ENCODE data around the gene LIFR.

Gene LIFR

GRCh38 chr5:38555354-38556087 lies 925 bp downstream of the LIFR start:
- Histone ChIP-seq H3K4me3 (peak overlapping the region; percentile 56 to 79 (median 70)), H3K4me1 (peaks cover 6 to 23% (median 11%) of the 10 kb centered on the region in 10 experiments; a peak in 17 of 20 replicates), H3K27me3 (peaks cover 26 to 80% (median 36%) of the 10 kb centered on the region in 11 experiments), H3K9me3 (replicated peaks in 1 of 11) (no peaks in the 10 kb centered on the region), H3K9ac (peak overlapping the region in 9 of 11 experiments; percentile 63 to 82 (median 77); a peak in 16 of 22 replicates), H3K27ac (peak overlapping the region in 1 of 11 experiments; percentile 44; a peak in 1 of 22 replicates), H3K36me3 (no peaks in the 10 kb centered on the region), H4K20me1 (peaks cover 0 to 5% (median 0%) of the 10 kb centered on the region in 11 experiments; a peak in 3 of 22 replicates), H3K4me2 (peak overlapping the region; percentile 79 to 98 (median 96))
- no peak for TF ChIP-seq Cebpa-rat (IDR thresholded peaks at IDR 0.05)

DNA sequence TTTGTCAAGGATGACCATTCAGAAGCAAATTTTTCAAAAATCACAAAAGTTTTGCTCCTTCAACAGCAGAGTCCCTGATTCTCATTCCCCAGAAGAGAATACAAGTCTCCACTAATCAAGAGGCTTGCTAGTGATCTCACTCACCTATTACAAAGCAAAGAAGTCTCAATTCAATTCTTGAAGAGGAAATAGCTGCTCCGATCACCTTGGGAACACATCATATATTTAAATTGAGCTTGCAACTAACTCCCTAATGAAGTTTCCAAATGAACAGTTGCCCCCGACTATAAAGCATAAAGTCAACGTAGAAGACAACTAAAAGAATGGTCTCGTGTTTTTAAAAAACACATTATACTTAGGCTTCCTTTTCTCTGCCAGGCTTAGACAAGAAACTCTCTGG lies 1.6 kb downstream of the LIFR start:
- no peak overlapping the region for H3K4me2 ChIP-seq
- no peak overlapping the region for H3K4me3 ChIP-seq
- no peaks in the 10 kb centered on the region for H3K9me3 ChIP-seq (replicated peaks in 1 of 11)
- peaks cover 6 to 23% (median 11%) of the 10 kb centered on the region in 10 experiments; a peak in 17 of 20 replicates for H3K4me1 ChIP-seq
- H3K36me3 ChIP-seq = no peaks in the 10 kb centered on the region
- peaks cover 26 to 87% (median 36%) of the 10 kb centered on the region in 11 experiments for H3K27me3 ChIP-seq
- no peak overlapping the region for H3K27ac ChIP-seq
- TF ChIP-seq Cebpa-rat (IDR thresholded peaks at IDR 0.05) = no peak
- peaks cover 0 to 5% (median 0%) of the 10 kb centered on the region in 11 experiments; a peak in 3 of 22 replicates for H4K20me1 ChIP-seq
- H3K9ac ChIP-seq = no peak overlapping the region

DNA sequence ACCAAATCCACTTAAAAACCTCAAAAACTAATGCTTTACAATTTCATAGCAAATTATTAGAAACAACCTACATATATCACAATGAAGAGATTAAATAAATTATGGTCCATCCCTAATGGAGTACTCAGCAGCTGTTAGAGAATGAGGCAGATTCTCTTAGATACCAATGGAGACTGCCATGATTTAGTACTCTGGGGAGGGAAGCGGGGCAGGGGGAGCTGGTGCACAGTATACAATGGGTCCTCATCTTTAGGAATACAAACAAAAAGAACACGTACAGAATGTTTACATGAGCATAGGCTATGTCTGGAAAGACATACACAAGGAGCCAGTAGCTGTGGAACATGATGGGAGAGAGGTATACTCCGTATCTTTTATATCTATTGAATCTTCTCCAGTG lies 2.0 kb downstream of the LIFR start:
- Histone ChIP-seq H3K9ac (no peak overlapping the region), H3K4me3 (no peak overlapping the region), H3K9me3 (replicated peaks in 1 of 11) (no peaks in the 10 kb centered on the region), H3K36me3 (no peaks in the 10 kb centered on the region), H3K4me2 (no peak overlapping the region), H3K27ac (no peak overlapping the region), H4K20me1 (peaks cover 0 to 5% (median 0%) of the 10 kb centered on the region in 11 experiments; a peak in 3 of 22 replicates), H3K27me3 (peaks cover 26 to 88% (median 36%) of the 10 kb centered on the region in 11 experiments), H3K4me1 (peaks cover 6 to 23% (median 11%) of the 10 kb centered on the region in 10 experiments; a peak in 17 of 20 replicates)
- TF ChIP-seq Cebpa-rat (IDR thresholded peaks at IDR 0.05) = no peak

DNA sequence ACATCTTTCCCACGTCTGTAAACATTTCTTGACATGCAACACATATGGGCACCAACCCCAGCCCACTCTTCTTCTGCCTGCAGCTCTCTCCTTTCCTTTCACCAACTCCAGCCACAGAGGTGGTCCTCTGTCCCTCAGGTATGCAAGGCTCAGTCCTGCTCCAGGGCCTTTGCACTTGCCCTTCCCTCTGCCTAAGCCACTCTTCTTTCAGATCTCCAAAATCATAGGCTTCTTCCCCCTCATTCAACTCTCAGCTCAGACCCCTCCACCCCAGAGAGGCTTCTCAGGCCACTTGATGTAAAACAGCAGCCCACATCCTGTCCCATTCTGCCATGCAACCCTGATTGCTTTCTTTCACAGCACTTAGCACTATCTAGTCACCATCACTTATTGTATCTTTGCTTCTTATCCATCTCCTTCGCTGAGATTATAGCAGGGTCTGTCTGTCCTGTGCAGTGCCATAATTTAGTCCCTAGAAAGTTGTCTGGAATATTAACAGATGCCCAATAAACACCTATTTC lies 3.4 kb downstream of the LIFR start:
- H3K27me3 ChIP-seq = peaks cover 26 to 89% (median 36%) of the 10 kb centered on the region in 11 experiments
- peak overlapping the region in 5 of 11 experiments; percentile 13 to 42 (median 24); a peak in 8 of 22 replicates for H3K4me2 ChIP-seq
- no peak overlapping the region for H3K4me3 ChIP-seq
- no peaks in the 10 kb centered on the region for H3K9me3 ChIP-seq (replicated peaks in 1 of 11)
- H3K36me3 ChIP-seq = no peaks in the 10 kb centered on the region
- H3K27ac ChIP-seq = no peak overlapping the region
- H3K9ac ChIP-seq = no peak overlapping the region
- H3K4me1 ChIP-seq = peaks cover 6 to 23% (median 11%) of the 10 kb centered on the region in 10 experiments; a peak in 17 of 20 replicates
- H4K20me1 ChIP-seq = peaks cover 0 to 5% (median 0%) of the 10 kb centered on the region in 11 experiments; a peak in 3 of 22 replicates
- no peak for TF ChIP-seq Cebpa-rat (IDR thresholded peaks at IDR 0.05)

GRCh38 chr5:38551030-38552017 lies 5.1 kb downstream of the LIFR start:
- Histone ChIP-seq H3K27me3 (peaks cover 25 to 81% (median 27%) of the 10 kb centered on the region in 11 experiments), H3K9ac (no peak overlapping the region), H3K4me1 (peaks cover 0 to 18% (median 7%) of the 10 kb centered on the region in 10 experiments; a peak in 12 of 20 replicates), H3K4me2 (no peak overlapping the region), H3K9me3 (replicated peaks in 1 of 11) (no peaks in the 10 kb centered on the region), H3K4me3 (no peak overlapping the region), H3K27ac (no peak overlapping the region), H3K36me3 (no peaks in the 10 kb centered on the region), H4K20me1 (peaks cover 0 to 5% (median 0%) of the 10 kb centered on the region in 11 experiments; a peak in 4 of 22 replicates)
- no peak for TF ChIP-seq Cebpa-rat (IDR thresholded peaks at IDR 0.05)

DNA sequence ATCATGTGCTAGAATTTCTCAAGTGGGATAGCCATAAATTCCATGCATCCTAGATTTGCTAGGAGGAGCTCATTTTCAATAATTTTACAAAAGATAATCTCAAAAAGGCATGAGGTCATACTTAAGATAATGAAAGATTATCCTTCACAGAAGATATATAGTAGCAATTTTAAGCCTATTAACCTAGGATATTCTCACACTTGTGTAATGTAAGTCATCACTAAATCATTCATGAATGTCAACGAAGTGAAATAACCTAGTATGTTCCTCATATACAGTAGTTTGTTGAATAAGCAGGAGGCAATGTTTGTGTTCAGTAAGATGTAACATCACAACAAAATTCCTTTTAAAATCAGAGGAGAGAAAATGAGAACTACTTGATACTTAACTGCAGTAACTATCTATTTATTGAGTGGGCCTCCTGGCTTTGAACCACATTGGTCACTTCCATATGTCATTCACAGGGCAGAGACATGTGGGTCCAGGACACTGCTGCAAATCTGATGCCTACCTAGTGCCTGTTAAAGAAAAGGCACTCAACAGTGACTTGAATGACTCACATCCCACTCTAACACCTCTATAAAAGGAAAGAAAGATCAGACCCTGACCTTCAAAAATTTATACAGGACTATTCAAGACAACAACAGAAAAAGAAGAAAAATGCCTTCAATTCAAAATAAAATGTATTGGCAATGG lies 8.2 kb downstream of the LIFR start:
- Histone ChIP-seq H4K20me1 (no peaks in the 10 kb centered on the region; a peak in 1 of 22 replicates), H3K4me3 (no peak overlapping the region), H3K4me1 (peaks cover 0 to 11% (median 0%) of the 10 kb centered on the region in 10 experiments; a peak in 6 of 20 replicates), H3K9me3 (replicated peaks in 1 of 11) (no peaks in the 10 kb centered on the region), H3K27me3 (peaks cover 0 to 68% (median 0%) of the 10 kb centered on the region in 11 experiments; a peak in 7 of 22 replicates), H3K9ac (no peak overlapping the region), H3K36me3 (no peaks in the 10 kb centered on the region), H3K27ac (no peak overlapping the region), H3K4me2 (no peak overlapping the region)
- TF ChIP-seq Cebpa-rat (IDR thresholded peaks at IDR 0.05) = no peak

DNA sequence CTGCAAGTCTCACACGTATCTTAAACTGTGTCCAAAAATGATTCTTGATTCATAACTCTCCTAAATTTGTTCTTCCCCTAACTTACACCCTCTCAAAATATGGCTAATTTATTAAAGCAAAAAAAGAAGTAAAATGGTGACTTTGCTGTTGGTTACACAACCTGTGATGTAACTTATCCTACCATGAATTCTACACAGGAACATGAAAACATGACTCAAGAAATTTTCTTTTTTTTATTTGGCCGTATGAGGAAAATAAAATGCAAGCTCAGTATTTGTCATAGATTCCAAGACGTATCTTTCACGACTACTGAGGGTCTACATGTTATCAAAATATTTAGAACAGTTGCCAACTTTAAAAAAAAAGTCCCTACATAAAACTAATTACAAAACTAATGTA lies 9.2 kb downstream of the LIFR start:
- Histone ChIP-seq H3K4me1 (0 out of 20 replicates have a peak, but pooled peaks cover 0 to 1% (median 0%) of the 10 kb centered on the region in 10 experiments), H3K9ac (no peak overlapping the region), H3K36me3 (no peaks in the 10 kb centered on the region), H3K9me3 (replicated peaks in 1 of 11) (no peaks in the 10 kb centered on the region), H3K27ac (no peak overlapping the region), H3K4me3 (no peak overlapping the region), H3K27me3 (peaks cover 0 to 64% (median 0%) of the 10 kb centered on the region in 11 experiments; a peak in 4 of 22 replicates), H4K20me1 (no peaks in the 10 kb centered on the region; a peak in 1 of 22 replicates), H3K4me2 (no peak overlapping the region)
- TF ChIP-seq Cebpa-rat (IDR thresholded peaks at IDR 0.05) = no peak

GRCh38 chr5:38546691-38547146 lies 9.7 kb downstream of the LIFR start:
- H3K9ac ChIP-seq = no peak overlapping the region
- no peaks in the 10 kb centered on the region; a peak in 1 of 22 replicates for H4K20me1 ChIP-seq

More at GRCh38 chr5:38546691-38547146, 9.7 kb downstream of the LIFR start:
- TF ChIP-seq Cebpa-rat (IDR thresholded peaks at IDR 0.05) = no peak
- Histone ChIP-seq H3K9me3 (replicated peaks in 1 of 11) (no peaks in the 10 kb centered on the region), H3K4me1 (no peaks in the 10 kb centered on the region), H3K4me3 (no peak overlapping the region), H3K27me3 (peaks cover 0 to 64% (median 0%) of the 10 kb centered on the region in 11 experiments; a peak in 4 of 22 replicates), H3K36me3 (no peaks in the 10 kb centered on the region), H3K27ac (no peak overlapping the region), H3K4me2 (no peak overlapping the region)

Data from BLaER1 treated with 17β-estradiol and CSF1 and Interleukin-3, amounts not matched to agents 10 nM and 100 nM (cell line).